Smooth muscle cell (in vitro differentiated cells): ENCODE measurements around the gene USF1. TPM values are rescaled to one million over a fixed set of nuclear protein-coding genes. Genes with fewer than 3 reads are reported as not detected.

Source experiments
- DNase-seq: peaks from one replicate; lab custom pipeline; 2025; ENCODE audit not compliant: unreplicated experiment; lab: John Stamatoyannopoulos, UW
- H2AFZ ChIP-seq: fragments of 200-600 bp; sonication (generic); 2 replicates; pipeline ENCODE4 v1.6.0; 2016; ENCODE audit warnings: antibody characterized with exemption, low read depth, mild to moderate bottlenecking
- H3F3A ChIP-seq: fragments of 200-600 bp; sonication (generic); 2 replicates; pipeline ENCODE4 v1.6.0; 2017; ENCODE audit warnings: antibody characterized with exemption, low read depth
- H3K27ac ChIP-seq: fragments of 200-600 bp; sonication (generic); 2 replicates; pipeline ENCODE4 v1.5.1; 2016; ENCODE audit warnings: low read depth, mild to moderate bottlenecking
- H3K27me3 ChIP-seq: fragments of 200-600 bp; sonication (generic); 2 replicates; pipeline ENCODE4 v1.6.1; 2016; ENCODE audit warnings: low read depth, mild to moderate bottlenecking
- H3K36me3 ChIP-seq: fragments of 200-600 bp; sonication (generic); 2 replicates; pipeline ENCODE4 v1.5.1; 2016; ENCODE audit warnings: low read depth
- H3K4me1 ChIP-seq: fragments of 200-600 bp; sonication (generic); 2 replicates; pipeline ENCODE4 v1.5.1; 2016; ENCODE audit warnings: low read depth
- H3K4me2 ChIP-seq: fragments of 200-600 bp; sonication (generic); 2 replicates; pipeline ENCODE4 v1.6.0; 2016; ENCODE audit warnings: mild to moderate bottlenecking
- H3K4me3 ChIP-seq: fragments of 200-600 bp; sonication (generic); 2 replicates; pipeline ENCODE4 v1.5.1; 2016; ENCODE audit warnings: mild to moderate bottlenecking
- H3K79me2 ChIP-seq: fragments of 200-600 bp; sonication (generic); 2 replicates; pipeline ENCODE4 v1.6.0; 2016; ENCODE audit warnings: low read depth, mild to moderate bottlenecking
- H3K9ac ChIP-seq: fragments of 200-600 bp; sonication (generic); 2 replicates; pipeline ENCODE4 v1.6.0; 2016; ENCODE audit warnings: low read depth
- H3K9me3 ChIP-seq: fragments of 200-600 bp; sonication (generic); replicated peaks from 2 replicates; pipeline ENCODE4 v1.5.1; 2016; ENCODE audit warnings: low read depth
- H4K20me1 ChIP-seq: fragments of 200-600 bp; sonication (generic); 2 replicates; pipeline ENCODE4 v1.6.0; 2016; ENCODE audit warnings: low read depth
- CTCF ChIP-seq: fragments of 200-600 bp; sonication (generic); IDR thresholded peaks from 2 replicates; pipeline ENCODE4 v1.5.1; 2017; ENCODE audit warnings: borderline replicate concordance, mild to moderate bottlenecking, antibody characterized with exemption; ENCODE audit not compliant: insufficient read depth, poor library complexity, severe bottlenecking
- WGBS: methylation state at CpG from one replicate; pipeline ENCODE4 v1.1.7; 2016; ENCODE audit warnings: low lambda C conversion rate; 5-methylcytosine and 5-hydroxymethylcytosine counted together
- polyA plus RNA-seq: library from polyadenylated mRNA; unstranded; fragments of >200 nt; fragmentation: Nextera tagmentation; extraction: Ambion mirVana; gene quantifications from 2 replicates; pipeline ENCODE4 v1.2.1, GENCODE V29; 2016
- total RNA-seq: library from RNA; depleted of rRNA; stranded (reverse); fragments of >200 nt; gene quantifications from 2 replicates; pipeline ENCODE4 v1.2.3, GENCODE V29; 2014

Gene USF1
- total and polyA plus RNA-seq, 2 experiments from 2014 or later = 20.0 to 47.0 TPM

- Histone ChIP-seq H3K79me2 (no peaks in the 10 kb centered on the region), H3K27ac (peak overlapping the region; percentile 96), H3K27me3 (no peaks in the 10 kb centered on the region), H3K4me3 (peak overlapping the region; percentile 8), H3K4me1 (peaks cover 34% of the 10 kb centered on the region), H3K9me3 (no peaks in the 10 kb centered on the region), H3K36me3 (no peaks in the 10 kb centered on the region), H3F3A (peaks cover 31% of the 10 kb centered on the region), H2AFZ (no peak overlapping the region), H3K4me2 (peak overlapping the region; percentile 76), H4K20me1 (no peaks in the 10 kb centered on the region), H3K9ac (peak overlapping the region; percentile 85)
- no peak for TF ChIP-seq CTCF
- no peak for DNase-seq
- 16% methylated on average over 10 of the region's 10 CpGs for WGBS
Measured at GRCh38 chr1:161083748-161084596, 38.2 kb upstream of the USF1 start.

DNA sequence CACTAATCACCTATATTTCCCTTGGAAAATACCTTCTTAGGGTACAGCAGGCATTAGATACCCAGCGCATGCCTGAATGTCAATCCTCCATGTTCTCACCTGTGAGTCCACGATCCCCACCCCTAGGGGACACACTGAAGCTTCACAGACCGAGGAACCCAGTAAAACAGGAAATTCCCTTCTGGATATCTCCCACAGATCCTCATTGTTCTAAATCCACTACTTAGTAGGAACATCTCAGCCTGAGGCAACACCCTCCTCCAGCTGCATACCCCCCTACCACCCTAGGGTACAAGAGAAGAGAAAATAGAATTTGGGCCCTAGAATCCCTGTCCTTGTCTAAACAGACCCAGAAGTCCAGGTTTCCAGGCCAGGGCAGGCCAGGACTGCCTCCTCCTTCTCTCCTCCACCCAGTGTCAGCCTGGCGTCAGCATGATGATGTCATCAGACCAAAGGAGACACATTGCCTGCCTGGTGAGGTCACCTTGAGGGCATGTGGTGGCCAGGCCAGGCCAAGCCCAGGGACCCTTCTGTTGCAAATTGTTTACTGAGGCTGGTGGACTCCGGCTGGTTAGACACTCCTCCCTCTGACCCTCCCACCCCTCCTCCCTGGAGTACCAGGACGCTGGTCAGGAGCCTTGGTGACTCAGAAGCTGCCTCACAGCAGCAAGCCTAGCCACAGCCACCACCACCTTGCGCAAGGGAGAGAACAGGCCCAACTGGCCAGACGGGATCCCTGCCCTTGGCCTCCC, 37.4 kb upstream of the USF1 start:
- Histone ChIP-seq H3K4me2 (peak overlapping the region; percentile 76), H3K9ac (peak overlapping the region; percentile 85), H3K27ac (peak overlapping the region; percentile 96), H2AFZ (no peak overlapping the region), H3F3A (peaks cover 31% of the 10 kb centered on the region), H3K4me3 (no peak overlapping the region), H3K4me1 (peaks cover 34% of the 10 kb centered on the region), H3K79me2 (no peaks in the 10 kb centered on the region), H3K27me3 (no peaks in the 10 kb centered on the region), H4K20me1 (no peaks in the 10 kb centered on the region), H3K9me3 (no peaks in the 10 kb centered on the region), H3K36me3 (no peaks in the 10 kb centered on the region)
- DNase-seq = peak; percentile 49
- 18% methylated on average over 7 of the region's 8 CpGs for WGBS
- no peak for TF ChIP-seq CTCF

DNA sequence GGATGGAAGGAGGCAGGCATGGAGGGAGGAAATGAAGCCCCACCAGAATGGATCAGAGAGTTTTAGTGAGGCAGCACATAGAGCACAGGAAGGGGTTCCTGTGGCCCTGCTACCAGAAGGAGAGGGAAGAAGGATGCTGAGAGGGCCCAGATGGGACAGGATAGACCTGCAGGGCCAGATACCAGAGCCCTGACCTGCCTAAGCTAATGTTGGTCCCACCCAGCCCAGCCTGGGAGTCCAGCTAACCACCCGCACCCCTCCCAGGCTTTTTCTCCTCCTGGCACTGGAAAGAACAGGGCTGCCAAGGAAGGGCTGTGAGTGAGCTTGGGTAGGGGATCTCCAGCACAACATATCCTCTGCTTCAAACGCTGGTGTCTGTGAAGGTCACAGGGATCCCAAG, 36.7 kb upstream of the USF1 start:
- Histone ChIP-seq H3F3A (peaks cover 31% of the 10 kb centered on the region), H3K27ac (peak overlapping the region; percentile 96), H2AFZ (no peak overlapping the region), H3K9me3 (no peaks in the 10 kb centered on the region), H3K4me3 (no peak overlapping the region), H3K4me1 (peaks cover 34% of the 10 kb centered on the region), H3K36me3 (no peaks in the 10 kb centered on the region), H3K9ac (peak overlapping the region; percentile 83), H3K27me3 (no peaks in the 10 kb centered on the region), H3K4me2 (peak overlapping the region; percentile 42), H4K20me1 (no peaks in the 10 kb centered on the region), H3K79me2 (no peaks in the 10 kb centered on the region)
- no peak for TF ChIP-seq CTCF
- 83% methylated on average over 2 of the region's 2 CpGs for WGBS
- no peak for DNase-seq
